HG03565 (cell line): ENCODE data around the gene IGFBP6.
"Not testable (repeated sequence)": the region's sequence is repeated elsewhere in the genome, so short reads cannot be mapped to it uniquely, and the experiment has no call there.

Experiments used
- ATAC-seq: cut with Tn5 transposase; IDR thresholded peaks from one replicate; pipeline ENCODE4 v1.9.1; 2021; ENCODE audit warnings: mild to moderate bottlenecking, moderate library complexity; ENCODE audit not compliant: unreplicated experiment

IGFBP6 gene

DNA sequence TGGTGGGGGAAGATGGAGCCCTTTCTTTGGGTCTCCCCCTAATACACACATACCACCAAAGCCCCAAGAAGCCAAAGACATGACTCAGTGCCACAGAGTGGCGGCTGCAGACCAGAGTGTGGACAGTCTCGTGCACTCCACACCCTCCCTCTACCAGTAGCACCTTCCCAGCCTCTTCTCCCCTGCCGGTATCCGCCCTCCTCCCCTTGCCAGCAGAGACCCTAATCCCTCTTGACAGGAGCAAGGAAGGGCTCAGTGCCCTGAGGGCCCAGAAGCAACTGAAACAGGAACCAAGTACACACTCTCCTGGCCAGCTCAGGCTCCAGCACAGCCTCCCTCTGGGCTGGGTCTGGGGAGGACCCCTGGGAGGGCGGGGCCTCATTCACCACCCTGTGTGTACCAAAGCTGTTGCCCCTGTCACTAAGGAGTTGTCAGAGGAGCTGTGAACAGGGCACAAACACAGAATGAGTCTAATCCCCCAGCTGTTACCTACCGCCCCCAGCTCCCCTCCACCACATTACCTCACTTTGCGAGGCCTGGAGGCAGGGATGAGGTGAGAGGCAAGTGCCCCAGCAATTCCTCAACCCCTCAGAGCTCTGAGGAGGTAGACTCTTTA lies 26.5 kb upstream of the IGFBP6 start:
- no peak for ATAC-seq

DNA sequence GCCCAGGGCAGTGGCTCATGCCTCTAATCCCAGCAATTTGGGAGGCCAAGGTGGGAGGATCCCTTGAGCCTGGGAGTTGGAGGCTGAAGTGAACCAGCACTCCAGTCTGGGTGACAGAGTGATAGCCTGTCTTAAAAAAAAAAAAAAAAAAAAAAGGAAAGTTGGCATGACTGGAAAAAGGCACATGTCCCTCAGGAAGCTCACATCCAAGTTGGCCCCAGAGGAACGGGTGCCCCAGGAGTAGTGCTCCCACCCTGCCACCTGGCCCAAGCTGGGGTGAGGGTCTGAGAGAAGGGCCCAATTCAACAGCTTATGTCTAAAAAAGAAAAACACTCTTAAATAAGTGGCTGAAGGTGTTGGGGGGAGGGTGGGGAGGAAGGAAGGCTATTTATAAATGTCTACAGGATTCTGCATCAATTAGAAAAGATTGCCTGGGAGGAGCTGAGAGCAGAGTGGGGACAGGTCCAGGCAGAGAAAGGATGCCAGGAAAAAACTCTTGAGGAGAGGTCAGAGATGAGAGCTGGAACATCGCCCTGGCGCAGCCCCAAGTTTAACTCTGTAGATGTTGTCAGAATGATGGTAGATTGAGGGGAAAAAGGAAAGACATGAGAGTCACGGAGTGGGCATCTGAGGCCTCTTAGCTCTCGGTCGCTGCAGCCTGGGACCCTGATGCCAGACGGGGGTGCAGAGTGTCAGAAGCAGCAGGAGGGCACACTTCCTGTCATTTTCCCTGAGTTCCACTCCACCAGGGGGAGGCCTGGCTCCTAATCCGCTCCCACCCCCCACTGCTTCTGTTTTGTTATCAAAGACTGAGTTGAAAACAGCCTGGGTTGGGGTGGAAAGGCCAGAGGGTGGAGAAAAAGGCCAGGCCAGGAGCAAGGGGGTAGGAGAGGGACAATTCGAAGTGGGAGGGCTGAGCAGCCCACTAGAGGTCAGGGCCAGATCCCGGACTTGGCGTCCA lies 25.6 kb upstream of the IGFBP6 start:
- ATAC-seq, result no peak

DNA sequence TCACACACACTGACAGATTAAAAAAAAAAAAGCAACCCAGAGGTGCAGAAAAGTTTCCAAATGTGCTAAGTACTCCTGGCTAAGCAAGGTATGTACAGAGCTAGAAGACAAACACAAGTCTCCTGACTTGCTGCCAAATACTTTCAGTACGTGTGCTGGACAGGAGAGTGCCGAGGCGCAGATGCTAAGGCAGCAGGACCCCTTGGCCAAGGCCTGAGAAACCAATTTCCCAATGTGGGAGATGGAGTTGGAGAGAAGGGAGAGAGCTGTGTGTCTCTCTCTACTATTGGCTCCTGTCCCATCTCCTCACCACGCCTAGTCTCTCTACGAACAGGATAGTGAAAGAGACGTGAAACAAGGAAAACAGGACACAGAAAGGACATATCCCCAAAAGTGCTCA lies 23.6 kb upstream of the IGFBP6 start:
- ATAC-seq, result no peak

DNA sequence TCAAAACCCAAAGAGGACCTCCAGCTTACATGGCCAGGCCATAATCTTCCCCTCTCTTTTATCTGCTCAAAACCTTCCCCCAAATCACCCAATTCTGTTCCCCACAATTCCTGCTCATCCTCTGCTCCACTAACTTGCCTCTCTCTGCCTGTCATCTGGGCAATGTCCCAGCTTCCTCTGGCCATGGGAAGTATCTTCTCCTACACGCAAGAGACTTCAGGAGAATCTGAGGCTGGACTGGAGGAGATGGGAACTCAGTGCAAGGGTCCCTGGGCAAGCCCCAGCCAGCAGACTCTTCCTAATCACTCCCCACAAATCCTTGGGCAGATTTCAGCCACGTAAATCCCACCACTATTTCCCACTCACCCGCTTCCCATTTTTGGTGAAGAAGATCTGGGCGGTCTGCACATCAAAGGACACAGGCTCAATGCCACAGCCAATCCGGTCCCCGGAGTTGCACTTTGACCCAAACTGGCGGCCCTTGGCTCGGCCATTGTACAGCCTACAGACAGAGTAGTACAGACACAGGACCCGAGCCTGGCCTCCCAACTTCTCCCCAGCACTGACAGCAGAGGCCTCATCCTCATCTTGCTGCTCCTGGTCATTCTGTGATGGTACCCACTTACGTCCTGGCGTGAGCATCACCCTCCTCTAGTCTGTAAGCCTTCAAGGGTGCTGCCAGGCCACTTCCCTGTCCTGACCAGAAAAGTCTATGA lies 23.0 kb upstream of the IGFBP6 start:
- ATAC-seq, result no peak

DNA sequence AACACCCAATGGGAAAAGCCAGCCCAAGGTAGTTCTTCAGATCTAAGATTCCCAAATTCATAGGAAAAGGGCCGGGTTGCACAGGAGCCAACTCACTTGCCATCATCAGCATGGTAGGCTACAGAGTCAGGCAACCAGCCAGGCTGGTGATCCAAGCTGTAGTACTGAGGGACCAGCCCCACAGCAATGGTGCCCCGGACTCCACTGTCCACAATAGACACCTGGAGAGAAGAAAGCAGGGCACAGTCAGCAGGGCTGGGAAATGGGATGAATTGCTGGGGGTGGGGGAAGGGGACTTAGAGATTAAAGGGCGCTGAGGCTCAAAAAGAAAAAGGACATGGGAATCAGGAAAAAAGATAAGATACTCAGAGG lies 22.5 kb upstream of the IGFBP6 start:
- no peak for ATAC-seq

DNA sequence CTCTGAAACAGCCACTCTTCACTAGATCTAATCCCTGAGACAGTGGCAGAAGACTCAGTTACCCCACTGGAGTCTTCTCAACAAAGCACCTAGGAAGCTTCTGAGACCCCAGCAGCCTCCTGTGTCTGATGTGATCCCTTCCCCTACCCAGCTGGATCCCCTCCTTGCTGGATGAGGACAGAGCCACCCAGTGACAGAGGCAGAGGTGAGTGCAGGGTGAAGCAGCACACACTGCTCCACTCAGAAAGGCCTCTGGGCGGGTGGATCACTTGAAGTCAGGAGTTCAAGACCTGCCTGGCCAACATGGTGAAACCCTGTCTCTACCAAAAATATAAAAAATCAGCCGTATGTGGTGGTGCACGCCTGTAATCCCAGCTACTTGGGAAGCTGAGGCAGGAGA lies 21.0 kb upstream of the IGFBP6 start:
- ATAC-seq, result no peak

DNA sequence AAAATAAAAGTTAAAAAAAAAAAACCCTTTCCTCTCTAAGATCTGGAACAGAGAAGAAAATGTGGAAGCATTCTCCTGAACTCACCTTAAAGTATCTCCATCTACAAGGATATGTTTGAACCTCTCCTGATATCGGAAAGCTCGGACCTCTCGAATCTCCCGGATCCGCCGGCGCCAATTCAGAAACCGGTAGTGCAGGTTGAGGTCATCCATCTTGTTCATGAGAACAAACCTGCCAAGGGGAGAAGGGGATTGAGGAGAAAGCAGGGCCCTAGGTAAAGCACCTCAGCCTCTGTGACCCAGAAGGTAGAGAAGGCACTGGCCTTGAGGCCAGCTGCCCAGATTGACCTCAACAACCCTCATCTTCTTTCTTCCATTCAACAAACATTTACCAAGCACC lies 20.4 kb upstream of the IGFBP6 start:
- ATAC-seq, result no peak

DNA sequence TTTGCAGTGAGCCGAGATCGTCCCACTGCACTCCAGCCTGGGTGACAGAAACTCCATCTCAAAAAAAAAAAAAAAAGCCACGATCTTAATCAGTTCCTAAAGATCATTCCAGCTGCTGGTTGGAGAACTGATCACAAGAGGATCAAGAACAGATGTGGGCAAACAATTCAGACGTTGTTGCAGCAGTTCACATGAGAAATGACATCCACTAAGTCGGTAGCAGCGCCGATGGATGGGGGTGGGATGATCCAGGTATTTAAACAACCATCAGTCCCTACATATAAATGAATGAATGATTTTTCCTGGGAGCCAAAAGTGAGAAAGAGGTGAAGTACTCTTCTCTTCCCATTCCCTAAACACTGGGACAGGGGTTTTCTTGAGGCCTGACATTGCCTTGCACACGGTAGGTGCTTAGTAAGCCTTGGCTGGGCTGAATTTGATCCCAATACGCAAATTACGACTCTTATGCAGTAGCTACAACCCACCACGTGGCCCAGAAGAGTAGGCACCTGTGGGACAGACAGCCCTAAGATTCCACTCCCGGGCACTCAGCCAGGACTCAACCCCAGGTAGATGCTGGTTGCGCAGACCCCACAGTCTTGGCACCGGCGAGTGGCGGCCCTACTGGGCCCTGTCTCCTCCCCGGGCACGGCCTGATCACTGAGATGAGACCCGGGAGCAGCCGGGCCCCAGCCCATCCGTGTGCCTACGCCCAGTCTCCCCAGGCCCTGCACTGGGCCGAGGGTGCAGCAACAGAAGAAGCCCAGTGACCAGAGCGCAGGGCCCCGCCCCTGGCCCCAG lies 18.8 kb upstream of the IGFBP6 start:
- ATAC-seq, result peak; percentile 19

DNA sequence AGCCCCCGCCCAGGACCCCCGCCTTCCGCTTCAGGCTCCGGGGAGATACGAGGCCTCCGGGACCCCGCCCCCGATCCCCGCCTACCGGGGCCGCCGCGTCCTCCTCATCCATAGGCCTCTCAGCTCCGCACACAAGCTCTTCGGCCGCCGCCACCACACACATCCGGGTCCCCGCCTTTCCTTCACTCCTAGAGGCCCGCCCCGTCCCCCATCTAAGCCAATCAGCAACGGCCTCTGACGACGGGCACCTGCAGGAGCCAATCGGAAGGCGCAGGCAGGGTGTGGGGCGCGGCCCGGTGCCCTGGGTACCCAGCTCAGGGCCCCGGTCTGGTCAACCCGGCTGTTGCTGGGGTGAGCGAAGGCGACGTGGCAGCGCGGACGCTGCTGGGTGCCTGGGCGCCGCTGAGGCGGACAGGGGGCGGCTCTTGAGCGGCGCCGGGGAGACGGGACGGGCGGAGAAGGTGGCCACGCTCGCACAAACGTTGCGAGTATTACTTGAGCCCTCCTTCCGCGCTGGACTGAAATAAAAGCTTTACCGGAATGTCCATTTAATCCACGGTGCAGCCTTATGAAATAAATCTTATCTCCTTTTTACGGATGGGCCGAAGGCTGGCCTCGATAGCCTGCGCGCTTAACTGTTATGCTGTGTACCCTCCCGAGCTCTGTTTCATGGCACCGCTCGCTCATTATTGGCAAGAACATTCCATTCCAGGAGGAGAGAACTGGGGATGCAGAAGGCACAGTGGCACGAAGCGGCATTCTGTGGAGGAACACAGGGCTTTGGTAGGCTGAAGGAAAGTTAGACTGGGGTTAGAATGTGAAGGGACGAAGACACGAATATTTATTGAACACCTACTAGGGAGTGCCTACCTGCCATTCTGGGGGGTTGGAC lies 18.0 kb upstream of the IGFBP6 start, which contains the start of gene SPRYD3:
Gene SPRYD3, minus strand, starts transcription at position 165 of the 892 bp plus-strand sequence. Its CDS starts 57 bp downstream, at position 108.
- peak; percentile 93 for ATAC-seq

DNA sequence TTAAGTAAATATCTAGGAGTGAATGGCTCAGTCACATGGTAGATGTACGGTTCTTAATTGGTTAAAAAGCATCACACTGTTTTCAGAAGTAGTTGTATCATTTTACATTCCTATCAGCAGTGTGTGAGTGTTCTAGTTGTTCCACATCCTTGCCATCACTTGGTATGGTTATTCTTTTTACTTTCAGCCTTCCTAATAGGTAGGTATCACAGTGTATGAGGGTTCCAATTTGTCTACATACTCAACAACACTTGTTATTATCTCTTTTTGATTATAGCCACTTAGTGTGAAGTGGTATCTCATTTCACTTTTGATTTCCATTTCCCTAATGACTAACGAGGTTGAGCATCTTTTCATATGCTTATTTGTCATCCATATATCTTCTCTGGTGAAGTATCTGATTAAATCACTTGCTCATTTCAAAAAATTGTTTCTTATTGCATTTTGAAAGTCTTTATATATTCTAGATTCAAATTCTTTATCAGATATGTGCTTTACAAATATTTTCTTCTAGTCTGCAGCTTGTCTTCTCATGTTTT lies 14.8 kb upstream of the IGFBP6 start:
- no peak for ATAC-seq

DNA sequence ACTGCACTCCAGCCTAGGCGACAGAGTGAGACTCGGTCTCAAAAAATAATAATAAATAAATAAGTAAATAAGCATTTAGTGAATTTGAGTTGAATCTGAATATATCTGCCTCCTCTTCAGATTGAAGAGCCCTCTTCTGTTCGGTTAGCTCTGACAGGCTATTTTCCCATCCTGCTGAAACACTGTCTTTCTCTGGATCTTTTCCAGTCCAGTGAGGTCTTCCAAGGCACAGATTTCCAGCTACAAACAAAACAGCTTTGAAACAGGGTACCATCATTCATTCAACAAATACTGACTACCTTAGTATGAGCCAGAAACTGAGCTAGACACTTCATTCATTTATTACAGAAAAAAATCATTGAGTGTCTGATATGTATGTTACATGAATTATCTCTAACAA lies 11.1 kb upstream of the IGFBP6 start:
- ATAC-seq, result no peak

DNA sequence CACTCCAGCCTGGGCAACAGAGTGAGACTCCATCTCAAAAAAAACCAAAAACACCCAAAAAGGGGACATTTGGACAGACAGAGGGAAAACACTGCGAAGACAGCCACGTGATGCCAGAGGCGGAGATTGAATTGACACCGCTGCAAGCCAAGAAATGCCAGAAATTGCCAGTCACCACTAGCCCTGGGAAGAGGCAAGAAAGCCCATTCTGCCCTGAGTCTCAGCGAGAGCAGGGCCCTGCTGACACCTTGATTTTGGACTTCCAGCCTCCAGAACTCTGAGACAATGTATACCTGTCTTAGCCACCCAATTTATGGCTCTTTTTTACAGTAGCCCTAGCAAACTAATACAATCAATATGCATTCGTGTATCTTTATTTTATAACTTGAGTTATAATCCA lies 7.4 kb upstream of the IGFBP6 start:
- no peak for ATAC-seq

DNA sequence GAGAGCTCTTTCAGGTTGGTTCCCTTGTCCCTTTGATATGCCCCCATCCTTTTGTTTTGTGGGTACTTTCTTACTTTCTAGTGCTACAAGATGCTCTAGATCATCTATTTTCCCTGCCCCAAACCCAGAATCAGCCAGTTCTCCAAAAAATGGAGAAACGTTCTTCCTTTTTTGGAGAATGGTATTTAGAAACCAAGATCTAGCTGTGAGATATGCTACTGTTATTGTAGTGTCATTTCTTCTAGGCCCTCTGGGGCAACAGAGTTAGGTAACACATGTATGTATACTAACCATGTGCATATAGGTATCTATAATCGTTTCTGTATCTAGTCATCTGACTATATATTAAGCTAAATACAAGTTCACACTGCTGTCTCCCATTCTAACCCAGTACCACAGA lies 6.9 kb upstream of the IGFBP6 start:
- ATAC-seq, result no peak

DNA sequence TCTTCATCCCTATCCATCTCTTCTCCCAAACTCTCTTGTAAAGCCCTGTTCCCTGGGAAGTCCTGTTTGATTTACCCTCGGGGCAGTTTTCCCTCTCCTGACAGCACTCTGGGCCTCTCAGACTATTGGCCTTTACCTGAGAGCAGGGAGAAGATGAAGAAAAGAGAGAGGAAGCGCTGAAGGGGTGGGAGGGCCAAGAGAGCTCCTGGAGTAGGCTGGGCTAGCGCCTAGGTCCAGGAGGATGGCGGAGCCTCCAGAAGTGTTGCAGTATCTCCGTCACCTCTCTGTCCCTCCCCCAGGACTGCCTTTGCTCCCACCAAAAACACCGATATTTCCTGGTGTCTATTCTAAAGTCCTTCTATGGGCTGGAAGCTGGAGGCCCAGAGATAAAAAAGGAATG lies 5.7 kb upstream of the IGFBP6 start:
- no peak for ATAC-seq

DNA sequence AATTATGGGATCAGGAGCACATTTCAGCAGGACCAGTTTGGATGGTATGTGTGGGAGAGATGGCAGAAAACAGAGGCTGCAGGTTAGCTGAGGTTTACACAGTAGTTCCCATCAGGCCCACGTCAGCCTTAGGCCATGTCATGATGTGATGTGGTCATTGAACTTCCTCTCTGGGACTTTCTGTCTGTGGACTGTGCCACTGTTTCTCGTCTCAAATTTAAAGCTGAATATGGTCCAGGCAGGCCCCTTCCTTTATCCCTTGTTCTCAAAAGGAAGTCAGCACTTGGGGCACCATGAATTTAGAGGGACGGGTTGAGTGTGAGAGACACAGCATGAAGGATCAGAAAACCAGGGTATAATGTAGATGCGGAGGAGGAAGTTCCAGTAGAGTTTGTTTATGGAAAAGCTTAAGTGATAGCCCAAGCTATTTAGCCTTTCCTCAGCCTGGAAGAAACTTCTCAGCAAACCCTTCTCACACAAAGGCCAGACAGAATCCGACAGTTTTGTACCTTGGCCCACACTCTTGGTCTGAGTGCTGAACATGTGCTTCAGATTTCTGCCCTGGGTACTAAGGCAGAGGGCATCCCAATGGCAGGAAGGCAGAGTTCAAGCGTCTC lies 3.6 kb upstream of the IGFBP6 start:
- ATAC-seq, result no peak

DNA sequence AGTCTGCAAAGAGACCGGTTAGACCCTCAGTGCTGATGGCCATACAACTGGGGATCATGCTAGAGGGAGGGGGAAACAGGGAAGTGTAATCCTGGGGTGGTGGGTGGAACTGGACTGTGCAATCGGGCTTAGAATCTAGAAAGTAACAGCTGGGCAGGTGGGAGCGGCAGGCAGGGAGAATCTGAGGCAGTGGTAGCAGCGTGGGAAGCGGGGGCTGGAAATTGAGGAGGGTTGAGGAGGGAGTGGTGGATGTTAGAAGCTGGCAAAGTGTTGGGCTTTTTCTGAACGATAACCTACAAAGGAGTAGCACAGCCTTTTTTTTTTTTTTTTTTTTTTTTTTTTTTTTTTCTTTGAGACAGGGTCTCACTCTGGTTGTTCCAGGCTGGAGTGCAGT lies 3.1 kb upstream of the IGFBP6 start:
- no peak for ATAC-seq

DNA sequence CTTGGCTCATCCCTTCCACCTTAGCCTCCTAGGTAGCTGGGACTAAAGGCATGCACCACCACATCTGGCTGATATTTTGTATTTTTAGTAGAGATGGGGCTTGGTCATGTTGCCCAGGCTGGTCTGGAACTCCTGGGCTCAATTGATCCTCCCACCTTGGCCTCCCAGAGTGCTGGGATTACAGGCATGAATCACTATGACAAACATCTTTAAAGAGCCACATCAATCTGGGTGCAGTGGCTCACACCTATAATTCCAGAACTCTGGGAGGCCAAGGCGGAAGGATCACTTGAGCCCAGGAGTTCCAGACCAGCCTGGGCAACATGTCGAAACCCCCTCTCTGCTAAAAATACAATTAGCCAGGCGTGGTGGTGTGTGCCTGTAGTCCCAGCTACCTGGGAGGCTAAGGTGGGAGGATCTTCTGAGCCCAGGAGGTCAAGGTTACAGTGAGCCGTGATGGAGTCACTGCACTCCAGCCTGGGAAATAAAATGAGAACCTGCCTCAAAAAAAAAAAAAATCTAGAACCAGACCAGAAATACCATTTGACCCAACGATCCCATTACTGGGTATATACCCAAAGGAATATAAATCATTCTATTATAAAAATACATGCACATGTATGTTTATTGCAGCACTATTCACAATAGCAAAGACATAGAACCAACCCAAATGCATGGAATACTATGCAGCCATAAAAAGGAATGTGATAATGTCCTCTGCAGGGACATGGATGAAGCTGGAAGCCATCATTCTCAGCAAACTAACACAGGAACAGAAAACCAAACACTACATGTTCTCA lies 2.5 kb upstream of the IGFBP6 start:
- ATAC-seq, result not testable (repeated sequence)

DNA sequence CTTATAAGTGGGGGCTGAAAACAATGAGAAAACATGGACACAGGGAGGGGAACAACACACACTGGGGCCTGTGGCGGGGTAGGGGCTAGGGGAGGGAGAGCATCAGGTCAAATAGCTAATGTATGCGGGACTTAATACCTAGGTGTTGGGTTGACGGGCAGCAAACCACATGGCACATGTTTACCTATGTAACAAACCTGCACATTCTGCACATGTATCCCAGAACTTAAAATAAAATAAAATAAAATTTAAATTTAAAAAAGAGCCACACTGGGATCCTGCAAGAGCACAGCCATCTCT lies 1.9 kb upstream of the IGFBP6 start:
- not testable (repeated sequence) for ATAC-seq
